Liver (tissue), 3 donors: Measurements from ENCODE around the gene TCOF1.

Experiments used
- CTCF ChIP-seq: fragments of 150-350 bp; IDR thresholded peaks from 2 replicates; pipeline ENCODE4 v1.5.1; 2017; ENCODE audit warnings: improper control_type of control experiment, low read depth, low read length; ENCODE audit not compliant: missing input control
- GABPA ChIP-seq, 2 donors: IDR thresholded peaks in 1 of 2; conservative IDR thresholded peaks in 1 of 2; 2 replicates each; pipeline ENCODE4 v1.6.1; 2016; ENCODE audit warnings: antibody characterized with exemption in 2 of 2, mild to moderate bottlenecking in 1 of 2, moderate library complexity in 1 of 2
- HNF4A ChIP-seq, 2 donors: conservative IDR thresholded peaks; 2 replicates each; pipeline ENCODE4 v1.6.1; 2016; ENCODE audit warnings: antibody characterized with exemption in 2 of 2, mild to moderate bottlenecking in 2 of 2
- HNF4G ChIP-seq: IDR thresholded peaks from 2 replicates; pipeline ENCODE4 v1.6.1; 2016; ENCODE audit warnings: antibody characterized with exemption
- MAX ChIP-seq: IDR thresholded peaks from 2 replicates; pipeline ENCODE4 v1.6.1; 2016; ENCODE audit warnings: antibody characterized with exemption
- NR2F2 ChIP-seq: IDR thresholded peaks from 2 replicates; pipeline ENCODE4 v1.6.1; 2016; ENCODE audit warnings: antibody characterized with exemption
- REST ChIP-seq: IDR thresholded peaks from 2 replicates; pipeline ENCODE4 v1.6.1; 2016; ENCODE audit warnings: antibody characterized with exemption, mild to moderate bottlenecking
- RXRA ChIP-seq, 2 donors: IDR thresholded peaks; 2 replicates each; pipeline ENCODE4 v1.6.1; 2017 to 2018; ENCODE audit warnings: antibody characterized with exemption in 2 of 2, mild to moderate bottlenecking in 1 of 2
- TAF1 ChIP-seq: conservative IDR thresholded peaks from 2 replicates; pipeline ENCODE4 v1.6.1; 2016; ENCODE audit warnings: antibody characterized with exemption, mild to moderate bottlenecking
- ZBTB33 ChIP-seq: IDR thresholded peaks from 2 replicates; pipeline ENCODE4 v1.6.1; 2016; ENCODE audit warnings: antibody characterized with exemption
- donor health status: healthy.
- donor health status: healthy.

GRCh38 chr5:150428106-150428876 lies 70.8 kb downstream of the TCOF1 start:
- TF ChIP-seq NR2F2, result peak; percentile 33
- TF ChIP-seq HNF4G, result peak; percentile 84
- no peak for TF ChIP-seq CTCF
- TF ChIP-seq REST, result peak; percentile 75
- TF ChIP-seq MAX, result peak; percentile 83
- peak in 1 of 2 donors; percentile 28 for TF ChIP-seq GABPA (IDR thresholded peaks at IDR 0.05 in 1 of 2, conservative IDR thresholded peaks at IDR 0.05 in 1 of 2)
- TF ChIP-seq TAF1, result peak; percentile 83
- TF ChIP-seq ZBTB33, result peak; percentile 49
- peak; percentile 91 to 95 for TF ChIP-seq HNF4A (conservative IDR thresholded peaks at IDR 0.05)
- TF ChIP-seq RXRA (IDR thresholded peaks at IDR 0.05), result peak; percentile 62 to 71
